Germinal center (tissue), 1 donor: ENCODE data around the gene DNLZ.

Source experiments
- DNase-seq: peaks from one replicate; pipeline ENCODE4 v3.0.0; 2012; ENCODE audit warnings: mixed read lengths, low spot score

The DNLZ gene

DNA sequence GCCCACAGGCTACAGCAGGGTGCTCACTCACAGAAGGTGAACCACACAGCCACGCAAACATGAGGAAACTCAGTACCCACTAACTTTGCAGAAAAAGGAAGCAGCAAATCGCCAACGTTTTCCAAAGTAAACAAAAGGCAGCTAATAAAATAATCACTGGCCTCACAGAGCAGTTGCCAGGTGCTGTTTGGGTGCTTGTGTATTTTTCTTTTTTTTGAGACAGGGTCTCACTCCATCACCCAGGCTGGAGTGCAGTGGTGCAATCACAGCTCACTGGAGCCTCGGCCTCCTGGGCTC lies 32.6 kb upstream of the DNLZ start:
- DNase-seq, result no peak

DNA sequence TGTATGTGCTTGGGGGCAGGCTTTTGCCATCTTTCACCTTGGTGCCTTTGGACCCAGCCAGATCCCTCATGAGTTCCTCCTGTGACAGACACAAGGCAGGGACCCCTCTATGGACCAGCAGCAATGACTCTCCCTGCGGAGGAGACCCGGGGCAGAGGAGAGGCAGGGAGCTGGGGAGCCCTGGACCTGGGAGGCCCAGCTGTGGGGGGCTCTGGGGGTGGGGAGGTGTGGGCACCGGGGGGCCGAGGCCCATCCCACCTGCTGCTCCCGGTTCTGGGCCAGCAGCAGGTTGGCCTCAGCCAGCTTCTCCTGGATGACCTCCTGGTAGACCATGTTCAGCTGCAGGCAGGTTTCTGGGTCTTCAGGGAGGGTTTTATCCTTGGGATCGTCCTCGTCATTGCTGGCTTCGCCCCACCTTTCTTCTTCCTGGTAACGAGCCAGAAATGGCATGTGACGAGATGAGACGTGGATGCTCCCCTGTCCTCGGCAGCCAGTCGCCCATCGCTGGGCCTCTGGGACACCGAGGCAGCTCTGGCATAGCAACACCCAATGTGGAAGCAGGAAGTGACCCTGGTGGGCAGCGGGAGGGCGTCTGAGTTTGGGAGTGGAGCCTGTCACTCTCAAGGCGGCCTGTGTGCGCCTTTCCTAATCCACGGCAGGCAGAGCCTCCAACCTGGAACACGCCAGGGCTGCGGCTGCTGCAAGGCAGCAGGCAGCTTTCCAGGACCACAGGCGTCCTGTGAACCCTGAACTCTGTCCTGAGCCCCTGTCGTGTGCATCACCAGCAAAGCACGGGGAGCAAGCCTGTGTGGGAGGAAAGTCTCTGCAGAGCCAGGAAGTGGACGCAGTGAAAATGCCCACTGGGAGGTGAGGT lies 32.0 kb upstream of the DNLZ start:
- DNase-seq, result no peak

GRCh38 chr9:136395020-136395340 lies 31.4 kb upstream of the DNLZ start:
- no peak for DNase-seq

DNA sequence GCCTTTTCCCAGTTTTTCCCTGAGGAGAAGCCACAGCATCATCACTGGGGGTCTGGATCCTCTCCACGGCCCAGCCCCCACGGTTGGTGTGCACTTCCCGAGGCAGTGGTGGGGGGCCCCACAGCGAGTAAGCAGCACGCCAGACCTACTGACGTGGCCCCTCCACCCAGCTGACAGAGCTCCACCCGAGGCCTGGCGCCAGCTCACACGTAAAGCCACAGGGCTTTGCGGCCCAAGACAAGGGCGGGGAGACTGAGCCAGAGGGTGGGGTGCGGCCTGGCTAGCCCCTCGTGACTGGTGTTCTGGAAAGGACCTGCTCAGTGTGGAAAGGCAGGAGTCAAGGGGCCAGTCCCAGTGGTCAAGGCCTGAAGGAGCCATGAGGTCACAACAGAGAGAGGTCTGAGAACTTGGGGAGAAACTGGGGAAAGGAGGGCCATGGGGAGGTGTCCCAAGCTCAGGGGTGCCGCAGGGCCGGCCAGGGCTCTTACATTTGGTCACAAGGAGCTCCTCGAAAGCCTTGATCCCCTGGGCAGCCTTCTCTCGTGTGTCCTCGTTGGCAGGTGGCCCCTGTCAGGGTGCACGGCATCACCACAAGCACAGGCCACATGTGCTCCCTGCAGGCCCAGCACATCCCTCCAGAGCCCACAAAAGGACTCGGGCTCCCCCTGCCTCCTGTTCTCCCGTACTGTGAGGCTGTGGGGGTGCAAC lies 30.9 kb upstream of the DNLZ start:
- no peak for DNase-seq

GRCh38 chr9:136393531-136393930 lies 30.0 kb upstream of the DNLZ start:
- DNase-seq, result no peak

DNA sequence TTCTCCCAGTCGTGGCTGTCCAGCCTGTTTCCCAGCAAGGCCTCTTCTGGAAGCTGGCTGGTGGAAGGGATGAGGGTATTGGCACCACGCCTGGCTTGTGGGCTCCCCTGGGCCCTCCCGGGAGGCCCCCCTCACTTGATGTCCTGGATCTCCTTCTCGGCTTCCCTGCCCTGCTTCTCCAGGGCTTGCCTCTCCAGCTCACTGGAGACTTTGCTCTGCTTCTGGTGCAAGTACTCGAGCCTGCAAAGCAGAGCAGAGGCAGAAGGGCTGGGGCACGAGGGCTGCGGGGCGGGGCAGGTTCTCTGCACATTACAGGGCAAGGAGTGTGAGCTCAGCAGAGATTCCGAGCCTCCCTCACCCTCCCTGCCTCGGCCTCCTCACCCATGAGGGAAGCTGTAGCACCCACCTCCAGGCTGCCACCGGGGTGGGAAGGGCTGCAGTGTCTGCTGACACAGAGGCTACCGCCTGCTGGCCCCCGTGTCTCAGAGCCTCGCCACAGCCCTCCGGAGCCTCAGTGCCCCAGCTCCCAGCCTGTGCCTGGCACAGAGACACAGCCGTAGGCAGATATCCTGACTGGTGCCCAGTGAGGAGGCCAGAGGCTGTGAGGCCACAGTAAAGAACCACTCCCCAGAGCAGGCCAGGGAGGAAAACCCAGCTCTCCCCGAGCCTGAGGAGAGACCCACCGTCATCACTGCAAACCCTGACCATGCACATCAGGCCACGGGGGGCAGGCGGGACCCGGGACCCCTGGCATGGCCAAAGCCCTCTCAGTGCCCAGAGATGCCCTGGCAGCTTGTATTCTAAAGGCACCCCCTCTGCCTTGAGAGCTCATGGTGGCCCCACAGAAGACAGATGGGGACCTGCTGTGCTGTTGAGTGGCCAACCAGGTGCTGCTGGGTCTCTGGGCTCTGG lies 29.2 kb upstream of the DNLZ start:
- DNase-seq, result no peak

DNA sequence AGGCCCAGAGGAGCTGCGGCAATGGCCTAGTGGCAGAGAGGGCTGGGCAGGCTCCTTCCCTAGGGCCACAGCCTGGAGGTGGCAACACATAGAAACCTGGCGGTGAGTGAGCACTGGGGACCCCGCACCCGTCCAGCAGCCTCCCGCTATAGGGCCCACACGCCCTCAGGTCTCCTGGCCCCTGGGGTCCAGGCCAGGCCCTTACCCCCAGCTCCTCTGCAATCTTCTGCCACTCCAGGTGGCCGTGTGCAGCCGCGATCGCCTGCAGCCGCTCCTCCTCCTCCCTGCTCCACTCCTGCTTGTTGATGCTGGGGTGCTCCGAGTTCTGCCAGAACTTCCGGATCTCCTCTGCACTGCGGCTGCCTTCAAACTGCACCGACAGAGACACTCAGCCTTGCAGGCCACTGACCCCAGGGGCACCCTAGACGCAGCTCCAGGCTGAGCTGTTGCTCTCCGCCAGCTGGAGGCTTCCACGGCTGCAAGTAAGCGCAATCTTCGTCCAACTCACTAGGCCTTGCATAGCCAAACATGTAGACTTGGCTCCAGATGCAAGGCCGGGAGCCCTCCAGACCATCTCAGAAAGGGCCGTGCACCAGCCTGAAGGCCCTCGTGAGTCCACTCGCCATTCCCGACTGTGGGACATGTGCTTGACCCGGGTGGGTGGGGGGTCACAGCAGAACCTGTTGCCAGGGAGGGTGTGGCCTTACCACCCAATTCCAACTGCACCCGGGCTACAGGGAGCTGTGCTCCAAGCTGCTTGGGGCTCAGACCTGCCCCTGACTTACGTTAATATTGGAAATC lies 28.4 kb upstream of the DNLZ start:
- no peak for DNase-seq

DNA sequence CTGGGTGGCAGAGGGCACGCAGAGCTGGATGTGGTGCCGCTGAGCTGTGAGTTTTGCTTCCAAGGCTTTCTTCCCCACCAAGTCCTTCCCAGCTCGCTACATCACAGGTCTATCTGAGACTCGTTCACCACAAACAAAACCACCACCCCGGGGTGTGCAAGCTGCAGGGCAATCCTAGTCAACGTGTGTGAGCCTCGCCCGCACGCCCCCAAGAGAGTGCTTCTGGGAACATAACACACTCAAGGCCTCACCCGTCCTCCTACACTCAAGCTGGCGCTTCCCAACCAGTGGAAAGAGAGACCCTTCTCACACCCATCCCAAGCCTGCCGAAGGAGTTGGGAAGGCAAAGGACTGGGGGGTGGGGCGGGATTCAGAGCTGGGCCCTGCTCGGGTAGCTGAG lies 25.9 kb upstream of the DNLZ start:
- DNase-seq, result no peak

DNA sequence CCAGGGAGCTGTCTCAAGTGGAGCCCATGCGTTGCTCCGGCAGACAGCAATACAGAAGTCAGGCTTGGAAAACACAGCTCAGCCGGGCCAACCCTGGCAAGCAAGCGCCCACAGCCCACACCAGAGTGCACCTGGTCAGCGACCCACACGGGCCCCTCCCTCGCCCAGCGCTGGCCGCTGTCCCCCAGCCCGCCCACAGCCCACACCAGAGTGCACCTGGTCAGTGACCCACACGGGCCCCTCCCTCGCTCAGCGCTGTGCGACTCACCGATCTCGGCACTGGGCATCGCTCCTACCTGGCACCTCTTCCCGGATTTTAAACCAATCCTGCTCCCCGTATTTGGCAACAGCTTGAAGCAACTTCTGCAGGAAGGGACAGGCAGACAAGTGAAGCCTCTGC lies 23.7 kb upstream of the DNLZ start:
- no peak for DNase-seq

- no peak for DNase-seq
These were observed 22.5 kb upstream of the DNLZ start for GRCh38 chr9:136386018-136386417.

GRCh38 chr9:136385015-136385414 lies 21.5 kb upstream of the DNLZ start:
- DNase-seq, result no peak

DNA sequence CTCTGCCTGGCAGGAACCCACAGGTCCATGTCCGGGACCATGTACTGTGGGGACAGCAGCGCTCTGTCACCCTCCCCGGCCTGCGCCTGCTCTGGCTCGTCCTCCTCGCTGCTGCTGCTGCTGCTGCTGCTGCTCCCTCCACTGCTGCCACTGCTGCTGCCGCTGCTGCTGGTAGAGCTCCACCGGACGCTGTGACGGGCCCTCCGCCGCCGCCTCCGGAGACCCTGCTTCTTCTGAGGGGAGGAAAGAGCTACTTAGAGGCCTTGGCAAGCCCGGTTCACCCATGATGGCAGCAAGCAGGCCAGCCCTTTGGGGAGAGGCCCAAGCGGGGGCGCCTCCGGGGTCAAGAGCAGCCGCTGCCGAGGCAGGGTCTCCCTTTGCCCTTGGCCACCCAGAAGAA lies 19.9 kb upstream of the DNLZ start:
- DNase-seq, result no peak

GRCh38 chr9:136381966-136382513 lies 18.5 kb upstream of the DNLZ start:
- DNase-seq, result no peak

DNA sequence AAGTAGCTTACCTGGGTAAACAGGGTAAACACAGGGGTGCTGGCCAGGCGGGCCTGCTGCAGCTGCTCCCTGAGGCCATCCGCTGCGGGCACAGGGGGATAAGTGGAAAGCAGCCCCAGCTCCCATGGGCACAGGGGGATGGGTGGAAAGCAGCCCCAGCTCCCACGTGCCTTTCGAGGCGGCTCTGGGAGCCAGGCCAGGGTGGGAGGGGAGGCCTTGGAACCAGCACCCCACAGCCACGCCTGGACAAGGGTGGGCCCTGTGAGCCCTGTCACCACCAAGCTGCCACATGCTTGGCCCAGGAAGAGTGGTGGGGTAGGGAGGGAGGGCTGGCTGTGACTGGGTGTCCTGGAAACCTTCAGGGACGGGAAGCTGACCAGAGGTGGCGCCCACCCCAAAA lies 17.8 kb upstream of the DNLZ start:
- DNase-seq, result no peak

DNA sequence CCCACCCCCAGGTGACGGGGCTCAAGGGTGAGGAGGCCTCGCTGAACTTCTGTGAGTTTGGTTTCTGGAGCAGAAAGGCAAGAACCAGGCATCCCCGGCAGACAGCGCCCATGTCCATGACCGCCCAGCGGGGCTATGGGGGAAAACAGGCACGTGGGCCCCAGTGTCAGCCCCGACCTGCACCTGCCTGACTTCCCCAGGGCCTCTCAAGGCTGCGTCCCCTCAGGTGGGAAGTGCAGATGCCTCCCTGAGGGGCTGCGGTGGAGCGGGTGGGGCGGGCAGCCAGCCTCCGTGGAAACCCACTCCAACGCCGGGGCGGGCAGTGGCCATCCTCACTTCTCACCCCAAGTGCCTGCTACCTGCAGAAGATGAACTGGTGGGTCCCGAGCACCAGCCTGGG lies 16.8 kb upstream of the DNLZ start:
- no peak for DNase-seq

GRCh38 chr9:136379891-136380290 lies 16.3 kb upstream of the DNLZ start:
- no peak for DNase-seq

DNA sequence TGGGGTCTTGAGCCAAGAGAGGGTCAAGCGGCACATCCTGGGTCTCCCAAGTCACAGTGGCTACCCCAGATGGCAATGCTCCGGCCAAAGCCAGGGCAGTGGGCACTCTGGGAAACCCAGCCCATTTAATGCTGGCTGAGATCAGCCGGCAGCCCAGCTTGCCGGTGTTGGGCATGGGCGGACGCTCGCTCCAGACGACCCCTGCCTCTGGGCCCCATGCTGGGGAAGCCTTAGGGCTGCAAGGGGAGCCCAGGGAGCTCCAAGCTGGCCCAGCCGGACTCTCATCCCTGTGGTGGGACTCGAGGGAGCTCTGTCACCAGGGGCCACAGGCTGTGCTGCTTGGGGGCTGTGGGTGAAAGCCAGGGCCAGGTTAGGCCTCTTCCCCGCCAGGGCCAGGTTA lies 15.9 kb upstream of the DNLZ start:
- DNase-seq, result no peak

DNA sequence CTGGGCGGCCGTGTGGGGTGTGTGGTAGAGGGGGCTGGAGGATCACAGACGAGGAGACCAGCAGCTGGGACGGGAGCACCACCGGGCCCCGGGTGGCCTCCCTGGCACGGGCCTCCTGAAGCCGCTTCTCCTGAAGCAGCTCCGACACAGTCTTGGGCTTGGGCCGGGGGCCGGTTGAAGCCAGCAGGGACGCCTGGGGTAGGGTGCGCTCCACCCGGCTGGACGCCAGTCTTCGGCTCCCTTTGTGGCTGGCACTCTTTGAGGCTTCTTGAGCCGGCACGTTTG lies 15.4 kb upstream of the DNLZ start:
- DNase-seq, result no peak

DNA sequence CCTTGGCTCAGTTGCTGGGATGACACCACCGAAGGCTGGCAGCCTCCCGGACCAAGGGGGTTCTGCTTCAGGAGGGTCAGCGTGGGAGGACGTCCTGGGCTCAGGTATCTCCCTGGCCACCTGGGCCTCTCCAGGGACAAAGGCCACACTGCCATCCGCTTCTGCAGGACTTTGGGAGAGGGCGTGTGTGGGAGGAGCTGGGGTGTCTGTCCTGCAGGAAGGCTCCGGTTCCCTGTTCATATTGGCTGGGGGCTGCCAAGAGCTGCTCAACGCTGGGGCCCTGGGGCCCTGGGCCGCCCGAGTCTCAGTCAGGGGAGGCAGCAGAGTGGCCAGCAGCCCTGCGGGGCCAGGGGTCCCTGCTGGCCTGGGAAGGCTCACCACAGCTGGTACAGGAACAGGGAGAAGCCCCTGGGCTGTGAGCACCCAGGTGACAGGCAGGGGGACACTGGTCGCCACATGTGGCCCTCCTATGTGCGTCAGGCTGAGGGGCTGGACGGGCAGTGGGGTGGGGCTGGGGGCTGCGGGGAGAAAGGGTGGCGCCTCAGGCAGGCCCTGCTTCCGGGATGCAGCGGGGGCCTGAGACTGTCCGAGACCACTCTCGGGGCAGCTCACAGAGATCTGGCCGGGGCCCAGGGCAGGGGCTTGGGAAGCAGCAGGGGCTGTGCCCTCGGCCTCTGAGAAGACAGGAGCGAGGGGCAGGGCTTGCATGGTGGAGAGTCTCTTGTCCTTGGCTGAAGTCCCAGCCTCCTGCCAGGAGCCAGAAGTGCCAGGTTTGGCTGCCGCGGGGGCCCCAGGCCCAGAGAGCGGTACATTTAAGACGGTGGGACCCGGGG lies 14.8 kb upstream of the DNLZ start:
- no peak for DNase-seq

GRCh38 chr9:136377341-136378169 lies 14.0 kb upstream of the DNLZ start:
- no peak for DNase-seq
